IMR-90 (cell line): ENCODE data around the gene SALL2. TPM values are rescaled to one million over a fixed set of nuclear protein-coding genes. Genes with fewer than 3 reads are reported as not detected.

Experiments used
- ATAC-seq: fragments of 200-7000 bp; cut with Tn5 transposase; 2 replicates; pipeline ENCODE4 v1.9.1; 2020; ENCODE audit warnings: low read depth, mild to moderate bottlenecking, moderate library complexity
- BruUV-seq: library from RNA; stranded (reverse); fragments of 400-500 nt; replicated peaks from 2 replicates; lab custom pipeline; 2021; lab: Mats Ljungman, UMichigan
- CTCF ChIA-PET: fragments of 300-600 bp; formaldehyde crosslinking; extraction: SDS; loops from one replicate; lab custom pipeline; 2021; ENCODE audit warnings: antibody characterized with exemption; lab: Yijun Ruan, JAX
- POLR2A ChIA-PET: fragments of 300-600 bp; sonication (Branson Sonifier 250); formaldehyde crosslinking; loops from one replicate; lab custom pipeline; 2022; ENCODE audit warnings: antibody characterized with exemption; ENCODE audit not compliant: unreplicated experiment; lab: Charles Lee
- DNase-seq: peaks from one replicate; pipeline ENCODE4 v3.0.0; 2013
- H2AFZ ChIP-seq: replicated peaks from 2 replicates; pipeline ENCODE3; 2013; ENCODE audit warnings: low read length, mild to moderate bottlenecking; ENCODE audit not compliant: poor library complexity
- H2AK5ac ChIP-seq: 2 replicates; pipeline ENCODE4 v1.6.1; 2013; ENCODE audit warnings: low read depth, low read length, inconsistent platforms
- H2AK9ac ChIP-seq: replicated peaks from 2 replicates; pipeline ENCODE3; 2013; ENCODE audit warnings: mild to moderate bottlenecking, low read depth, low read length, moderate library complexity; ENCODE audit not compliant: poor library complexity
- H2BK120ac ChIP-seq: 2 replicates; pipeline ENCODE4 v1.6.1; 2013; ENCODE audit warnings: low read depth, low read length, inconsistent platforms
- H2BK15ac ChIP-seq: 3 replicates; pipeline ENCODE4 v1.6.1; 2013; ENCODE audit warnings: low read depth, low read length, inconsistent platforms
- H2BK20ac ChIP-seq: 2 replicates; pipeline ENCODE4 v1.6.1; 2013; ENCODE audit warnings: low read depth, mild to moderate bottlenecking, inconsistent platforms, low read length, moderate library complexity
- H2BK5ac ChIP-seq: 2 replicates; pipeline ENCODE4 v1.6.1; 2013; ENCODE audit warnings: mild to moderate bottlenecking, low read depth, low read length, inconsistent platforms; ENCODE audit not compliant: poor library complexity, severe bottlenecking
- H3K14ac ChIP-seq: replicated peaks from 2 replicates; pipeline ENCODE4 v1.6.1; 2013; ENCODE audit warnings: low read depth, low read length, inconsistent platforms
- H3K18ac ChIP-seq: 2 replicates; pipeline ENCODE4 v1.6.1; 2013; ENCODE audit warnings: low read depth, low read length, control low read depth
- H3K23ac ChIP-seq: 2 replicates; pipeline ENCODE4 v1.6.1; 2013; ENCODE audit warnings: low read depth, low read length, inconsistent platforms
- H3K27ac ChIP-seq: 2 replicates; pipeline ENCODE4 v1.5.1; 2013; ENCODE audit warnings: mild to moderate bottlenecking, control low read depth, low read length; ENCODE audit not compliant: insufficient read depth
- H3K27me3 ChIP-seq: 2 replicates; pipeline ENCODE4 v1.6.1; 2013; ENCODE audit warnings: low read length; ENCODE audit not compliant: control insufficient read depth, insufficient read depth
- H3K36me3 ChIP-seq: 2 replicates; pipeline ENCODE4 v1.6.1; 2013; ENCODE audit warnings: low read length, mixed read lengths; ENCODE audit not compliant: control insufficient read depth, insufficient read depth
- H3K4ac ChIP-seq: 2 replicates; pipeline ENCODE4 v1.6.1; 2013; ENCODE audit warnings: low read depth, low read length, inconsistent platforms
- H3K4me1 ChIP-seq: 2 replicates; pipeline ENCODE4 v1.6.1; 2013; ENCODE audit warnings: low read length, mixed read lengths; ENCODE audit not compliant: control insufficient read depth, insufficient read depth
- H3K4me2 ChIP-seq: 2 replicates; pipeline ENCODE4 v1.6.1; 2013; ENCODE audit warnings: low read depth, mild to moderate bottlenecking, control low read depth, low read length, moderate library complexity
- H3K4me3 ChIP-seq: 2 replicates; pipeline ENCODE4 v1.5.1; 2013; ENCODE audit warnings: low read depth, mild to moderate bottlenecking, control low read depth, low read length, moderate library complexity; ENCODE audit not compliant: insufficient read depth
- H3K56ac ChIP-seq: 2 replicates; pipeline ENCODE4 v1.6.1; 2013; ENCODE audit warnings: low read length, inconsistent platforms; ENCODE audit not compliant: insufficient read depth; ENCODE audit errors: extremely low read depth
- H3K79me1 ChIP-seq, 2 experiments: 2 replicates each; pipeline ENCODE4 v1.6.1; 2013; ENCODE audit warnings: low read length in 2 of 2, inconsistent platforms in 1 of 2, low read depth in 1 of 2
- H3K9ac ChIP-seq: 2 replicates; pipeline ENCODE4 v1.6.1; 2013; ENCODE audit warnings: low read depth, low read length, control low read depth
- H3K9me1 ChIP-seq: 2 replicates; pipeline ENCODE4 v1.6.1; 2013; ENCODE audit warnings: low read length, inconsistent platforms; ENCODE audit not compliant: insufficient read depth
- H3K9me3 ChIP-seq: 2 replicates; pipeline ENCODE4 v1.6.1; 2013; ENCODE audit warnings: low read length; ENCODE audit not compliant: control insufficient read depth, insufficient read depth
- H4K20me1 ChIP-seq: 2 replicates; pipeline ENCODE4 v1.6.1; 2013; ENCODE audit warnings: low read length, inconsistent platforms; ENCODE audit not compliant: insufficient read depth
- H4K5ac ChIP-seq: 2 replicates; pipeline ENCODE4 v1.6.1; 2013; ENCODE audit warnings: mild to moderate bottlenecking, low read depth, low read length, control low read depth
- H4K8ac ChIP-seq, 2 experiments: 2 replicates each; pipeline ENCODE4 v1.6.1; 2013; ENCODE audit warnings: low read depth in 2 of 2, low read length in 2 of 2, control low read depth in 1 of 2, inconsistent platforms in 1 of 2
- H4K91ac ChIP-seq: 2 replicates; pipeline ENCODE4 v1.6.1; 2013; ENCODE audit warnings: low read depth, low read length, inconsistent platforms; ENCODE audit not compliant: insufficient read depth
- CEBPB ChIP-seq: IDR thresholded peaks from 2 replicates; pipeline ENCODE4 v1.6.1; 2012; ENCODE audit warnings: low read depth, low read length, improper control_type of control experiment
- CHD1 ChIP-seq: IDR thresholded peaks from 2 replicates; pipeline ENCODE4 v1.6.1; 2012; ENCODE audit warnings: low read depth, low read length, improper control_type of control experiment
- MAZ ChIP-seq: IDR thresholded peaks from 2 replicates; pipeline ENCODE4 v1.6.1; 2012; ENCODE audit warnings: low read depth, mild to moderate bottlenecking, low read length, improper control_type of control experiment, moderate library complexity, borderline replicate concordance
- MXI1 ChIP-seq: IDR thresholded peaks from 2 replicates; pipeline ENCODE4 v1.6.1; 2012; ENCODE audit warnings: low read depth, mild to moderate bottlenecking, low read length, moderate library complexity, borderline replicate concordance
- NFE2L2 ChIP-seq: fragments of 150-350 bp; IDR thresholded peaks from 2 replicates; pipeline ENCODE4 v1.6.1; 2016; ENCODE audit warnings: low read depth, mild to moderate bottlenecking, low read length
- POLR2A ChIP-seq: IDR thresholded peaks from 2 replicates; pipeline ENCODE4 v1.6.1; 2012; ENCODE audit warnings: mild to moderate bottlenecking, low read depth, low read length
- SMC3 ChIP-seq: fragments of 150-350 bp; IDR thresholded peaks from 2 replicates; pipeline ENCODE4 v1.6.1; 2016; ENCODE audit warnings: low read depth, mild to moderate bottlenecking, antibody characterized with exemption, low read length, moderate library complexity
- WGBS, 2 experiments: methylation state at CpG; one replicate each; pipeline versions ENCODE4 v1.1.5 to v1.1.7; 2013; ENCODE audit warnings: missing lambda C conversion rate in 2 of 2; ENCODE audit not compliant: insufficient read length in 1 of 2; ENCODE audit errors: extremely low coverage in 2 of 2; 5-methylcytosine and 5-hydroxymethylcytosine counted together
- dilution Hi-C: fragments of 300-500 bp; cut with HindIII; formaldehyde crosslinking; loops from one replicate; pipeline ENCODE4 v1.14.3; 2018; ENCODE audit warnings: low sequenced_read_pairs; ENCODE audit not compliant: unreplicated experiment
- in situ Hi-C: fragments of 300-500 bp; cut with MboI; formaldehyde crosslinking; loops from 3 replicates; pipeline ENCODE4 v1.14.3; 2019; ENCODE audit warnings: low sequenced_read_pairs, inconsistent platforms, mixed read lengths
- intact Hi-C: fragments of 100-400 bp; cut with micrococcal nuclease; formaldehyde crosslinking; loops from 2 replicates; pipeline ENCODE4 v1.10.0; 2022
- polyA plus RNA-seq, 3 experiments: library from polyadenylated mRNA; depleted of rRNA; stranded (reverse); fragments of >200 nt; gene quantifications; 2 replicates each; pipeline ENCODE4 v1.2.3, GENCODE V29; 2012; ENCODE audit warnings: low replicate concordance in 1 of 3
- total RNA-seq: library from RNA; depleted of rRNA; stranded (reverse); fragments of >200 nt; gene quantifications from 2 replicates; pipeline ENCODE4 v1.2.3, GENCODE V29; 2012

Gene SALL2
- total and polyA plus RNA-seq, 2 of the 4 experiments (the other 2 are of a cell fraction), result 2.9 to 10.1 TPM

DNA sequence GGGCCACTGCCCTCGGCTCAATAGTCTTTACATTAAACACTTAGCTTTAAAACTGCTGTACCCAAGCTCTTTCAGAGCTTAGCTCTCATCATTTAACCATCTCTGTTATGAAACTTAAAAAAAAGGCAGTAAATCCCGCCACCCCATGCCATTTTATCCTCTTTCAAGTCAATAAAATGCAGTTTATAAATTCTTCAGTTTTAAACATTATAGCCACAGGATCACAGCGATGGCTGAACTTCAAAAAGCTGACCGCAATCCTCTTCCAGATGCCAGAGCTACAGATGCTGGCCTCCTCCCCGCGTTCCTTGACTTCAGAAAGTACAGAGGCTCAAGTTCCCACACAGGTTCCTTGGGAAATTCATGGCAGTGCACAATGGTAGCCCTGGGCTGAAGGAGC is 49.5 kb upstream of the SALL2 start:
- 50% methylated on average over 2 of the region's 6 CpGs; no CpG with 5 or more reads in 1 of the 2 experiments for WGBS, 2 experiments
- H3K27ac ChIP-seq, result no peak overlapping the region
- H3K36me3 ChIP-seq, result no peaks in the 10 kb centered on the region
- no peaks in the 10 kb centered on the region for H3K9me1 ChIP-seq
- H2BK120ac ChIP-seq, result no peak overlapping the region
- intact Hi-C loops (no loop called here), in situ Hi-C loops (no loop called here), dilution Hi-C loops (no loop called here)
- TF ChIP-seq MXI1 (no peak), MAZ (no peak), NFE2L2 (no peak), CHD1 (no peak), SMC3 (no peak), POLR2A (no peak), CEBPB (no peak)
- H3K4me3 ChIP-seq, result no peak overlapping the region
- ChIA-PET CTCF (no interaction called here), POLR2A (no interaction called here)
- H2BK20ac ChIP-seq, result no peak overlapping the region
- BruUV-seq, result no TSS peak
- ATAC-seq (no peak), DNase-seq (no peak)
- H2BK15ac ChIP-seq, result no peak overlapping the region
- H2AK5ac ChIP-seq, result no peak overlapping the region
- H3K18ac ChIP-seq, result no peak overlapping the region
- H3K23ac ChIP-seq, result no peak overlapping the region
- H2AK9ac ChIP-seq, result no peak overlapping the region
- H3K56ac ChIP-seq, result no peak overlapping the region
- peaks cover 4% of the 10 kb centered on the region for H3K27me3 ChIP-seq
- H3K9me3 ChIP-seq, result no peaks in the 10 kb centered on the region
- no peaks in the 10 kb centered on the region for H4K20me1 ChIP-seq
- H3K4me2 ChIP-seq, result no peak overlapping the region
- no peaks in the 10 kb centered on the region for H3K4me1 ChIP-seq
- H3K4ac ChIP-seq, result no peak overlapping the region
- H2BK5ac ChIP-seq, result no peak overlapping the region
- no peak overlapping the region for H3K14ac ChIP-seq
- no peak overlapping the region for H4K8ac ChIP-seq
- no peak overlapping the region for H2AFZ ChIP-seq
- H3K9ac ChIP-seq, result no peak overlapping the region
- no peak overlapping the region for H4K5ac ChIP-seq
- H3K79me1 ChIP-seq, result no peaks in the 10 kb centered on the region
- H4K91ac ChIP-seq, result no peak overlapping the region
